IPS DF 4.7 (cell line): Measurements from ENCODE around the gene ZBTB49.

Experiments
- DNase-seq: peaks from one replicate; pipeline ENCODE4 v3.0.0-alpha.2; 2013; ENCODE audit warnings: low spot score; ENCODE audit errors: extremely low read depth

Gene ZBTB49

GRCh38 chr4:4277531-4277930 is 12.5 kb upstream of the ZBTB49 start:
- no peak for DNase-seq

- no peak for DNase-seq
Measured at GRCh38 chr4:4281787-4282186, 8.3 kb upstream of the ZBTB49 start.

GRCh38 chr4:4284827-4285618 is 5.0 kb upstream of the ZBTB49 start:
- no peak for DNase-seq

- no peak for DNase-seq
Measured at GRCh38 chr4:4288098-4288497, 2.0 kb upstream of the ZBTB49 start.

- no peak for DNase-seq
Measured at GRCh38 chr4:4289055-4289454, 996 bp upstream of the ZBTB49 start.

GRCh38 chr4:4289597-4289940 is 482 bp upstream of the ZBTB49 start:
- DNase-seq, result no peak

GRCh38 chr4:4293279-4293678 is 3.2 kb downstream of the ZBTB49 start:
- DNase-seq, result no peak

- no peak for DNase-seq
Measured at GRCh38 chr4:4296283-4296846, 6.3 kb downstream of the ZBTB49 start.

GRCh38 chr4:4299006-4299405 is 9.0 kb downstream of the ZBTB49 start:
- DNase-seq, result no peak

GRCh38 chr4:4302001-4302400 is 11.9 kb downstream of the ZBTB49 start:
- no peak for DNase-seq

- no peak for DNase-seq
Measured at GRCh38 chr4:4302416-4302815, 12.4 kb downstream of the ZBTB49 start.

- DNase-seq, result no peak
Measured at GRCh38 chr4:4306920-4307319, 16.9 kb downstream of the ZBTB49 start.

GRCh38 chr4:4308800-4309441 is 18.9 kb downstream of the ZBTB49 start:
- DNase-seq, result no peak

- no peak for DNase-seq
Measured at GRCh38 chr4:4311193-4311592, 21.1 kb downstream of the ZBTB49 start.

- DNase-seq, result no peak
Measured at GRCh38 chr4:4315461-4316149, 25.6 kb downstream of the ZBTB49 start.

GRCh38 chr4:4316150-4316495 is 26.1 kb downstream of the ZBTB49 start:
- no peak for DNase-seq

GRCh38 chr4:4317496-4318232 is 27.6 kb downstream of the ZBTB49 start:
- no peak for DNase-seq

GRCh38 chr4:4320528-4320927 is 30.5 kb downstream of the ZBTB49 start:
- DNase-seq, result no peak

- DNase-seq, result no peak
Measured at GRCh38 chr4:4320951-4321714, 31.1 kb downstream of the ZBTB49 start.

GRCh38 chr4:4321951-4322688 is 32.1 kb downstream of the ZBTB49 start:
- no peak for DNase-seq
